Mesenchymal stem cell (in vitro differentiated cells and primary cell): ENCODE data around the gene ACER3. TPM values are rescaled to one million over a fixed set of nuclear protein-coding genes. Genes with fewer than 3 reads are reported as not detected.
A peak's percentile ranks its signal among the peaks of the same experiment; 100 is the strongest.
"Not testable (repeated sequence)": the region's sequence is repeated elsewhere in the genome, so short reads cannot be mapped to it uniquely, and the experiment has no call there.

Experiments used
- DNase-seq: peaks from one replicate; pipeline ENCODE4 v3.0.0-alpha.2; 2013
- H2AFZ ChIP-seq: one replicate; pipeline ENCODE4 v1.6.1; 2013; ENCODE audit warnings: low read depth, mild to moderate bottlenecking, control low read depth, inconsistent platforms, low read length, moderate library complexity
- H2AK5ac ChIP-seq: 2 replicates; pipeline ENCODE4 v1.6.1; 2013; ENCODE audit warnings: low read length, moderate library complexity, mild to moderate bottlenecking, inconsistent platforms; ENCODE audit not compliant: severe bottlenecking
- H2BK120ac ChIP-seq: one replicate; pipeline ENCODE4 v1.6.1; 2013; ENCODE audit warnings: low read depth, mild to moderate bottlenecking, inconsistent platforms, low read length, moderate library complexity
- H2BK12ac ChIP-seq, 2 experiments: one replicate each; pipeline ENCODE4 v1.6.1; 2013; ENCODE audit warnings: inconsistent platforms in 2 of 2, low read length in 2 of 2, mild to moderate bottlenecking in 2 of 2, moderate library complexity in 2 of 2, control low read depth in 1 of 2
- H2BK15ac ChIP-seq: one replicate; pipeline ENCODE4 v1.6.1; 2013; ENCODE audit warnings: mild to moderate bottlenecking, low read depth, inconsistent platforms; ENCODE audit not compliant: poor library complexity, severe bottlenecking
- H2BK5ac ChIP-seq: 2 replicates; pipeline ENCODE4 v1.6.1; 2013; ENCODE audit warnings: low read depth, mild to moderate bottlenecking, low read length, control low read depth, inconsistent platforms; ENCODE audit not compliant: poor library complexity, severe bottlenecking
- H3K14ac ChIP-seq, 2 experiments: one replicate each; pipeline ENCODE4 v1.6.1; 2013; ENCODE audit warnings: inconsistent platforms in 2 of 2, low read length in 2 of 2, control low read depth in 1 of 2, mild to moderate bottlenecking in 1 of 2, moderate library complexity in 1 of 2
- H3K18ac ChIP-seq, 2 experiments: one replicate each; pipeline ENCODE4 v1.6.1; 2013; ENCODE audit warnings: inconsistent platforms in 2 of 2, low read length in 2 of 2, control low read depth in 1 of 2, low read depth in 1 of 2, mild to moderate bottlenecking in 1 of 2
- H3K23ac ChIP-seq, 2 experiments: one replicate each; pipeline ENCODE4 v1.6.1; 2013; ENCODE audit warnings: inconsistent platforms in 2 of 2, low read length in 2 of 2, mild to moderate bottlenecking in 2 of 2, moderate library complexity in 2 of 2, control low read depth in 1 of 2
- H3K27ac ChIP-seq: 2 replicates; pipeline ENCODE4 v1.5.1; 2013; ENCODE audit warnings: mild to moderate bottlenecking, moderate library complexity, low read length, control low read depth, inconsistent platforms; ENCODE audit not compliant: poor library complexity, severe bottlenecking
- H3K27me3 ChIP-seq, 2 experiments: 2 replicates each; pipeline versions ENCODE4 v1.6.1 to v1.7.0; 2013; ENCODE audit warnings: low read length in 2 of 2, mild to moderate bottlenecking in 2 of 2, moderate library complexity in 2 of 2, control low read depth in 1 of 2, inconsistent platforms in 1 of 2; ENCODE audit not compliant: control insufficient read depth in 1 of 2, insufficient read depth in 1 of 2
- H3K36me3 ChIP-seq, 2 experiments: 2 replicates each; pipeline versions ENCODE4 v1.6.1 to v1.7.0; 2013; ENCODE audit warnings: low read length in 2 of 2, control low read depth in 1 of 2, inconsistent platforms in 1 of 2, low read depth in 1 of 2, mild to moderate bottlenecking in 1 of 2; ENCODE audit not compliant: insufficient read depth in 2 of 2, control insufficient read depth in 1 of 2
- H3K4ac ChIP-seq, 2 experiments: one replicate each; pipeline ENCODE4 v1.6.1; 2013; ENCODE audit warnings: inconsistent platforms in 2 of 2, low read length in 2 of 2, mild to moderate bottlenecking in 2 of 2, moderate library complexity in 2 of 2, control low read depth in 1 of 2, low read depth in 1 of 2
- H3K4me1 ChIP-seq: 2 replicates; pipeline ENCODE4 v1.6.1; 2013; ENCODE audit warnings: low read depth, low read length, control low read depth; ENCODE audit not compliant: control insufficient read depth, insufficient read depth
- H3K4me2 ChIP-seq: 2 replicates; pipeline ENCODE4 v1.6.1; 2013; ENCODE audit warnings: low read length, mild to moderate bottlenecking, inconsistent platforms; ENCODE audit not compliant: poor library complexity, severe bottlenecking
- H3K4me3 ChIP-seq, 2 experiments: 2 replicates each; pipeline versions ENCODE4 v1.5.1 to v1.7.0; 2013; ENCODE audit warnings: low read length in 2 of 2, mild to moderate bottlenecking in 2 of 2, control low read depth in 1 of 2, low read depth in 1 of 2; ENCODE audit not compliant: insufficient read depth in 1 of 2
- H3K79me1 ChIP-seq: replicated peaks from 2 replicates; pipeline ENCODE4 v1.6.1; 2013; ENCODE audit warnings: mild to moderate bottlenecking, control low read depth, low read length, inconsistent platforms; ENCODE audit not compliant: poor library complexity, severe bottlenecking
- H3K9ac ChIP-seq: 2 replicates; pipeline ENCODE4 v1.7.0; 2013; ENCODE audit warnings: mild to moderate bottlenecking, low read length, moderate library complexity
- H3K9me3 ChIP-seq: 2 replicates; pipeline ENCODE4 v1.7.0; 2013; ENCODE audit warnings: mild to moderate bottlenecking, low read length; ENCODE audit not compliant: control insufficient read depth
- H4K8ac ChIP-seq: one replicate; pipeline ENCODE4 v1.6.1; 2013; ENCODE audit warnings: inconsistent platforms, mild to moderate bottlenecking, low read length, moderate library complexity
- H4K91ac ChIP-seq: one replicate; pipeline ENCODE4 v1.6.1; 2013; ENCODE audit warnings: mild to moderate bottlenecking, low read length, inconsistent platforms
- WGBS: methylation state at CpG from one replicate; pipeline ENCODE4 v1.1.7; 2013; ENCODE audit warnings: mixed read lengths; 5-methylcytosine and 5-hydroxymethylcytosine counted together
- polyA plus RNA-seq, 2 experiments: library from polyadenylated mRNA; stranded (reverse); fragments of 200-250 nt; gene quantifications; one replicate each; pipeline ENCODE4 v1.2.3, GENCODE V29; 2013

ACER3 gene
- 9.7 TPM for polyA plus RNA-seq (2013, experiment 1 of 2)
- 11.0 TPM for polyA plus RNA-seq (2013, experiment 2 of 2)

GRCh38 chr11:76860539-76861475 is at the start of gene ACER3:
ACER3 (plus strand) TSS chr11:76860918; CDS start chr11:76860977, 59 bp downstream.
- Histone ChIP-seq H3K9me3 (no peaks in the 10 kb centered on the region), H2BK120ac (peak within 1 kb of the TSS; percentile 93), H3K4ac (peak within 1 kb of the TSS; percentile 90 to 98), H3K4me2 (peak within 1 kb of the TSS; percentile 78), H3K23ac (peak within 1 kb of the TSS in 1 of 2 experiments; percentile 5), H3K18ac (peak within 1 kb of the TSS; percentile 98 to 100), H2BK15ac (peak within 1 kb of the TSS; percentile 85), H4K91ac (peak within 1 kb of the TSS; percentile 93), H3K36me3 (peaks cover 0 to 3% of the 10 kb centered on the region in 2 experiments), H2AFZ (peak within 1 kb of the TSS; percentile 99), H3K4me3 (peak within 1 kb of the TSS; percentile 87 to 95), H3K27ac (peak within 1 kb of the TSS; percentile 64), H2AK5ac (peak within 1 kb of the TSS; percentile 42), H3K14ac (peak within 1 kb of the TSS in 1 of 2 experiments; percentile 100), H3K4me1 (peaks cover 8% of the 10 kb centered on the region), H3K9ac (peak within 1 kb of the TSS; percentile 95), H2BK12ac (peak within 1 kb of the TSS in 1 of 2 experiments; percentile 95), H3K79me1 (peaks cover 10% of the 10 kb centered on the region), H4K8ac (peak within 1 kb of the TSS; percentile 97), H2BK5ac (no peak within 1 kb of the TSS), H3K27me3 (no peaks in the 10 kb centered on the region)
- peak; percentile 83 for DNase-seq
- 2% methylated on average over 65 of the region's 73 CpGs for WGBS

DNA sequence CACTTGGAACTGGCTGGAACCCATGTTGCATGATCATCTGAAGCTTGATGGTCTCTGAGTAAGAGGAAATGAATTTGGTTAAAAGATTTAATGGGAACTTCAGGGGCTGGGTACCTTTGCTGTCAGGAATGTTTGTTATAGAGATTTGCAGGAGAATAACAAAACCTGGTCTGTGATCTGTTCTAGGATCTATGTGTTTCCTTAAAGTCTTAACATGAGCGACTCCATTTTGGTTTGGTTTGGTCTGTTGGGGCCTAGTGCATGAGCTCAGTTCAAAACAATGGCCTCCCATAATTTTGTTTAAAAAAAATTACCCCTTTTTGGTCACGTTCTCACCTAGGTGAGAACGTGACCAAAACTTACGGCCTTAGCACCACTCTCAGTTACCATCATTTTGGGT is 49.5 kb upstream of the ACER3 start:
- Histone ChIP-seq H3K27me3 (no peaks in the 10 kb centered on the region), H3K23ac (no peak overlapping the region), H3K4me1 (peaks cover 4% of the 10 kb centered on the region), H2BK15ac (no peak overlapping the region), H4K91ac (no peak overlapping the region), H3K18ac (no peak overlapping the region), H3K27ac (no peak overlapping the region), H3K14ac (no peak overlapping the region), H3K4ac (no peak overlapping the region), H3K4me2 (no peak overlapping the region), H2AK5ac (no peak overlapping the region), H3K9me3 (peaks cover 7% of the 10 kb centered on the region), H3K36me3 (no peaks in the 10 kb centered on the region), H2BK120ac (no peak overlapping the region), H2BK5ac (no peak overlapping the region), H3K79me1 (no peaks in the 10 kb centered on the region), H3K9ac (no peak overlapping the region), H4K8ac (no peak overlapping the region), H3K4me3 (no peak overlapping the region), H2BK12ac (no peak overlapping the region), H2AFZ (no peak overlapping the region)
- DNase-seq, result no peak
- WGBS, result 93% methylated on average over 4 of the region's 4 CpGs

- no peak overlapping the region for H2BK120ac ChIP-seq
- no peak overlapping the region for H3K4ac ChIP-seq
- 100% methylated on average over 2 of the region's 2 CpGs for WGBS
- DNase-seq, result no peak
- H3K27me3 ChIP-seq, result no peaks in the 10 kb centered on the region
- no peak overlapping the region for H2BK15ac ChIP-seq
- no peak overlapping the region for H3K14ac ChIP-seq
- no peak overlapping the region for H3K4me2 ChIP-seq
- H4K8ac ChIP-seq, result no peak overlapping the region
- no peaks in the 10 kb centered on the region for H3K36me3 ChIP-seq
- no peak overlapping the region for H3K27ac ChIP-seq
- no peak overlapping the region for H2AK5ac ChIP-seq
- no peaks in the 10 kb centered on the region for H3K79me1 ChIP-seq
- H3K18ac ChIP-seq, result no peak overlapping the region
- no peak overlapping the region for H2AFZ ChIP-seq
- no peak overlapping the region for H3K9ac ChIP-seq
- no peak overlapping the region for H3K4me3 ChIP-seq
- no peak overlapping the region for H2BK5ac ChIP-seq
- H3K23ac ChIP-seq, result no peak overlapping the region
- no peaks in the 10 kb centered on the region for H3K4me1 ChIP-seq
- no peak overlapping the region for H2BK12ac ChIP-seq
- H3K9me3 ChIP-seq, result peaks cover 7% of the 10 kb centered on the region
- H4K91ac ChIP-seq, result no peak overlapping the region
Measured at GRCh38 chr11:76814414-76814813, 46.3 kb upstream of the ACER3 start.

GRCh38 chr11:76815678-76816077 is 45.0 kb upstream of the ACER3 start:
- not testable (repeated sequence) for H3K4ac ChIP-seq, H2BK15ac ChIP-seq, H3K9me3 ChIP-seq, H4K91ac ChIP-seq, H4K8ac ChIP-seq, H2BK12ac ChIP-seq, H3K9ac ChIP-seq, H3K27ac ChIP-seq, DNase-seq, H3K36me3 ChIP-seq, H3K23ac ChIP-seq, H3K27me3 ChIP-seq, H3K79me1 ChIP-seq, H2AFZ ChIP-seq, H3K18ac ChIP-seq, H2BK120ac ChIP-seq, H3K14ac ChIP-seq, H2AK5ac ChIP-seq, H3K4me1 ChIP-seq, H3K4me2 ChIP-seq, H3K4me3 ChIP-seq, H2BK5ac ChIP-seq
- WGBS, result 91% methylated on average over 7 of the region's 7 CpGs
